Lung (tissue), 12 donors: ENCODE data around the gene NDUFB2. TPM values are rescaled to one million over a fixed set of nuclear protein-coding genes. Genes with fewer than 3 reads are reported as not detected.

ENCODE experiments used
- ATAC-seq: fragments of 200-7000 bp; cut with Tn5 transposase; one replicate; pipeline ENCODE4 v1.9.1; 2020; ENCODE audit warnings: moderate number of reproducible peaks; ENCODE audit not compliant: insufficient read depth, low FRiP score
- DNase-seq, 3 donors: peaks; one replicate each; pipeline ENCODE4 v3.0.0-alpha.2; 2013 to 2017
- H3K27ac ChIP-seq, 2 donors: one replicate each; pipeline ENCODE4 v1.5.1; 2013; ENCODE audit warnings: mild to moderate bottlenecking in 2 of 2, moderate library complexity in 2 of 2, control low read depth in 1 of 2, inconsistent platforms in 1 of 2, low read depth in 1 of 2, low read length in 1 of 2
- H3K27me3 ChIP-seq, 3 donors: one replicate each; pipeline ENCODE4 v1.5.1; 2013; ENCODE audit warnings: low read length in 2 of 3; ENCODE audit not compliant: control insufficient read depth in 3 of 3, insufficient read depth in 3 of 3
- H3K36me3 ChIP-seq, 4 donors: one replicate each; pipeline ENCODE4 v1.5.1; 2013; ENCODE audit warnings: low read length in 4 of 4, mild to moderate bottlenecking in 1 of 4, moderate library complexity in 1 of 4; ENCODE audit not compliant: control insufficient read depth in 4 of 4, insufficient read depth in 4 of 4
- H3K4me1 ChIP-seq, 5 donors: one replicate each; pipeline ENCODE4 v1.5.1; 2013; ENCODE audit warnings: low read length in 5 of 5, mild to moderate bottlenecking in 2 of 5, moderate library complexity in 1 of 5; ENCODE audit not compliant: control insufficient read depth in 5 of 5, insufficient read depth in 5 of 5
- H3K4me3 ChIP-seq: one replicate; pipeline ENCODE4 v1.5.1; 2013; ENCODE audit warnings: mild to moderate bottlenecking, control low read depth, moderate library complexity
- H3K9ac ChIP-seq, 2 donors: one replicate each; pipeline ENCODE4 v1.5.1; 2013; ENCODE audit warnings: low read length in 2 of 2, control low read depth in 1 of 2; ENCODE audit not compliant: insufficient read depth in 1 of 2
- H3K9me3 ChIP-seq, 4 donors: one replicate each; pipeline ENCODE4 v1.5.1; 2013; ENCODE audit warnings: low read length in 3 of 4, mild to moderate bottlenecking in 1 of 4, moderate library complexity in 1 of 4; ENCODE audit not compliant: control insufficient read depth in 4 of 4, insufficient read depth in 3 of 4
- WGBS, 2 donors: extraction: QIAGEN DNeasy Blood & Tissue Kit; methylation state at CpG; one replicate each; pipeline ENCODE4 v1.1.7; 2013; 5-methylcytosine and 5-hydroxymethylcytosine counted together
- polyA plus RNA-seq, 2 donors: library from polyadenylated mRNA; stranded (reverse); fragments of 200-250 nt; gene quantifications; one replicate each; pipeline ENCODE4 v1.2.1, GENCODE V29; 2013
- total RNA-seq, 2 donors: library from RNA; depleted of rRNA in 1 of 2; stranded (reverse); fragments of >200 nt in 1 of 2; gene quantifications; one replicate each; pipeline ENCODE4 v1.2.1, GENCODE V29; 2014 to 2021
- TF ChIP-seq, protein P1 (sequence below): IDR thresholded peaks from 2 replicates; pipeline ENCODE4 v1.5.1; 2012; ENCODE audit warnings: mild to moderate bottlenecking; ENCODE audit errors: control extremely low read depth, extremely low read depth
- donor health status: control.
- donor health status: control.
- donor health status: Bipolar disorder and iron deficiency.
- donor health status: healthy.
- donor health status: DM: yes; HTN: yes; CAD: no.

Gene NDUFB2
- total and polyA plus RNA-seq, 4 donors = 52.3 to 327 (median 190) TPM

DNA sequence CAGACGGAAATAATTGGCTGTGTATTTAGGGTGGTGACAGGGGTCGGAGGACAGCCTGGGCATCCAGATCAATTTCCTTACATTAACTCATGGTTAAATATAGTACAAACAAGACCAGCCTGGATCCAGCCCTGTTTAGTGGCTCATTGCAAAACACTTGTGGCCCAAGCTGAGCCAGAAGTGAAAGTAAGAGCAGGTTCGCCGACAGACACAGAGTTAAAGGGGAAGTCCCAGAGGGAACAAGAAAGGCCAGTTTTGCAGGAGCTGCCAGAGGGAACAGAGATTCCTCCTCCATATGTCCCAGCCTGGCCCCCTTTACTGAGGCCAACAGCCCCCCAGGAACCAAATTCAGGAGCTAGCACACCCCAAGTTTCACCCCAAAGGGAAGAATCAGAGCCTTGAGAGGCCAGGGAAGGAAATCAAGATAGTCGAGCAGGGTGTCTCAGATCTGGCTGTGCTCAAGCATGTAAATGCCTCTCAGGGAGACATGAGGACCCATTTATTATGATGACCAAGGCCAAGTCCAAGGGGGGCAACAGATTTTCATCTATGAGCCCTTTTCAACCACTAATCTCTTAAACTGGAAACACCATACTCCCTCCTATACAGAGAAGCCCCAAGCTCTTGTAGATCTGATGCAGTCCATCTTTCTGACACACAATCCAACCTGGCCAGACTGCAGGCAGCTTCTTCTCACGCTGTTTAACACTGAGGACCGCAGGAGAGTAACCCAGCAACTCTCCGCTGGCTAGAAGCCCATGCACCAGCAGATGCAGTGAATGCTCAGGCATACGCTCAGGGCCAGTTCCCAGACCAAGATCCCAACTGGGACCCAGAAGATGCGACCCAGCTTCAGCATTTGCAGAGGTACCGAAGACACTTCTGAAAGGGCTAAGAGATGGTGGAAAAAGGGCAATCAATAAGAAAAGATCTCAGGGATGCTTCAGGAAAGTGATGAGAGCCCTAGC lies 39.7 kb upstream of the NDUFB2 start:
- Histone ChIP-seq H3K4me1 (peaks cover 3 to 13% (median 8%) of the 10 kb centered on the region in 5 donors), H3K4me3 (no peak overlapping the region), H3K36me3 (no peaks in the 10 kb centered on the region), H3K27ac (peak overlapping the region in 1 of 2 donors; percentile 76), H3K9ac (peak overlapping the region in 1 of 2 donors; percentile 33), H3K27me3 (no peaks in the 10 kb centered on the region), H3K9me3 (no peaks in the 10 kb centered on the region)
- TF ChIP-seq, protein P1, sequence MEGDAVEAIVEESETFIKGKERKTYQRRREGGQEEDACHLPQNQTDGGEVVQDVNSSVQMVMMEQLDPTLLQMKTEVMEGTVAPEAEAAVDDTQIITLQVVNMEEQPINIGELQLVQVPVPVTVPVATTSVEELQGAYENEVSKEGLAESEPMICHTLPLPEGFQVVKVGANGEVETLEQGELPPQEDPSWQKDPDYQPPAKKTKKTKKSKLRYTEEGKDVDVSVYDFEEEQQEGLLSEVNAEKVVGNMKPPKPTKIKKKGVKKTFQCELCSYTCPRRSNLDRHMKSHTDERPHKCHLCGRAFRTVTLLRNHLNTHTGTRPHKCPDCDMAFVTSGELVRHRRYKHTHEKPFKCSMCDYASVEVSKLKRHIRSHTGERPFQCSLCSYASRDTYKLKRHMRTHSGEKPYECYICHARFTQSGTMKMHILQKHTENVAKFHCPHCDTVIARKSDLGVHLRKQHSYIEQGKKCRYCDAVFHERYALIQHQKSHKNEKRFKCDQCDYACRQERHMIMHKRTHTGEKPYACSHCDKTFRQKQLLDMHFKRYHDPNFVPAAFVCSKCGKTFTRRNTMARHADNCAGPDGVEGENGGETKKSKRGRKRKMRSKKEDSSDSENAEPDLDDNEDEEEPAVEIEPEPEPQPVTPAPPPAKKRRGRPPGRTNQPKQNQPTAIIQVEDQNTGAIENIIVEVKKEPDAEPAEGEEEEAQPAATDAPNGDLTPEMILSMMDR = no peak
- ATAC-seq (peak; percentile 87), DNase-seq (peak; percentile 65 to 86 (median 72))
- WGBS, 2 donors = 46 to 50% methylated on average over 11 of the region's 11 CpGs

DNA sequence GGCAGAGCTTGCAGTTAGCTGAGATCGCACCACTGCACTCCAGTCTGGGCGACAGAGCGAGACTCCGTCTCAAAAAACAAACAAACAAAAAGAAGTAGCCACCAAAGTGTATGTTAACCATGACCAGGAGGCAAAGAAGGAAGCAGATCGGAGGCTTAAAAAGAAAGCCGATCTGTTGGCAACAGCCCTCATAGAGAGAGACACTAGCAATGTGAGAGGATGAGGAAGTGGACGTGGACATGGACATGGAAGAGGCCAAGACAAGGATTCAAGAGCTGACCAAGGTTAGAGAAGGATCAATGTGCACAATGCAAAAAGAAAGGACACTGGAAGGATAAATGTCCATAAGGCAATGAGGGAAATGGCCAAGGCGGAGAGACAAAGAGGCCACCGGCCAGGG lies 38.6 kb upstream of the NDUFB2 start:
- H3K27me3 ChIP-seq = no peaks in the 10 kb centered on the region
- no peaks in the 10 kb centered on the region for H3K36me3 ChIP-seq
- H3K9me3 ChIP-seq = no peaks in the 10 kb centered on the region
- no peak overlapping the region for H3K9ac ChIP-seq
- ATAC-seq (no peak), DNase-seq (no peak)
- H3K4me1 ChIP-seq = peaks cover 3 to 13% (median 8%) of the 10 kb centered on the region in 5 donors
- no peak overlapping the region for H3K27ac ChIP-seq
- 85 to 88% methylated on average over 9 of the region's 9 CpGs for WGBS, 2 donors
- TF ChIP-seq, protein P1 = no peak
- no peak overlapping the region for H3K4me3 ChIP-seq

DNA sequence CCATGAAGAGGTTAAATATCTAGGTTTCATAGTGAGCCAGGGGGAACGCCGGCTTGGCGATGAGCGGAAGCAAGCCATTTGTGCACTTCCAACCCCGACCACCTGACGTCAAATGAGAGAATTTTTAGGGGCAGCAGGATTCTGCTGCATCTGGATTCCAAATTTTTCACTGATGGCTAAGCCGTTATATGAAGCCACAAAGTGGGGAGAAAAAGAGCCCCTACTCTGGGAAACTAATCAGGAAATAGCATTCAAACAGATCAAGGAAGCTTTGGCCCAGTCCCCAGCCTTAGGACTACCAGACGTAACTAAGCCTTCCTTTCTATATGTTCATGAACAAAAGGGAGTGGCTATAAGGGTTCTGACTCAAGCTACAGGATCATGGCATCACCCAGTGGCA lies 36.7 kb upstream of the NDUFB2 start:
- TF ChIP-seq, protein P1 = no peak
- ATAC-seq = no peak
- Histone ChIP-seq H3K27ac (no peak overlapping the region), H3K4me1 (peaks cover 0 to 13% (median 6%) of the 10 kb centered on the region in 5 donors), H3K9me3 (no peaks in the 10 kb centered on the region), H3K36me3 (no peaks in the 10 kb centered on the region), H3K27me3 (no peaks in the 10 kb centered on the region), H3K9ac (no peak overlapping the region), H3K4me3 (no peak overlapping the region)
- DNase-seq = no peak
- 60 to 77% methylated on average over 8 of the region's 8 CpGs for WGBS, 2 donors
